HUES6 (cell line): ENCODE results near the gene AANAT.

Experiments
- H3K27ac ChIP-seq: 2 replicates; pipeline ENCODE4 v1.7.0; 2013; ENCODE audit warnings: low read depth, mild to moderate bottlenecking, low read length, inconsistent platforms
- H3K27me3 ChIP-seq: 2 replicates; pipeline ENCODE4 v1.6.1; 2013; ENCODE audit warnings: low read length; ENCODE audit not compliant: control insufficient read depth, insufficient read depth
- H3K36me3 ChIP-seq: 2 replicates; pipeline ENCODE4 v1.6.1; 2013; ENCODE audit warnings: low read length; ENCODE audit not compliant: control insufficient read depth, insufficient read depth
- H3K4me1 ChIP-seq: 2 replicates; pipeline ENCODE4 v1.6.1; 2013; ENCODE audit warnings: low read length; ENCODE audit not compliant: control insufficient read depth, insufficient read depth
- H3K4me3 ChIP-seq: 2 replicates; pipeline ENCODE4 v1.5.1; 2013; ENCODE audit warnings: low read depth, low read length
- H3K9ac ChIP-seq: one replicate; pipeline ENCODE4 v1.6.1; 2013; ENCODE audit warnings: mild to moderate bottlenecking, low read length
- H3K9me3 ChIP-seq: 2 replicates; pipeline ENCODE4 v1.6.1; 2013; ENCODE audit warnings: low read depth, low read length; ENCODE audit not compliant: control insufficient read depth, insufficient read depth

The AANAT gene

GRCh38 chr17:76492123-76492988 is 25.0 kb downstream of the AANAT start:
- Histone ChIP-seq H3K27me3 (no peaks in the 10 kb centered on the region), H3K36me3 (no peaks in the 10 kb centered on the region), H3K9ac (no peak overlapping the region), H3K27ac (no peak overlapping the region), H3K4me3 (no peak overlapping the region), H3K4me1 (peaks cover 20% of the 10 kb centered on the region), H3K9me3 (no peaks in the 10 kb centered on the region)

- H3K4me1 ChIP-seq: peaks cover 27% of the 10 kb centered on the region
- H3K9ac ChIP-seq: no peak overlapping the region
- H3K36me3 ChIP-seq: no peaks in the 10 kb centered on the region
- no peak overlapping the region for H3K4me3 ChIP-seq
- no peaks in the 10 kb centered on the region for H3K27me3 ChIP-seq
- H3K27ac ChIP-seq: no peak overlapping the region
- H3K9me3 ChIP-seq: no peaks in the 10 kb centered on the region
These were observed 25.6 kb downstream of the AANAT start for GRCh38 chr17:76492989-76493501.

- no peaks in the 10 kb centered on the region for H3K36me3 ChIP-seq
- no peaks in the 10 kb centered on the region for H3K27me3 ChIP-seq
- no peak overlapping the region for H3K27ac ChIP-seq
- H3K4me1 ChIP-seq: peaks cover 33% of the 10 kb centered on the region
- no peak overlapping the region for H3K4me3 ChIP-seq
- H3K9me3 ChIP-seq: no peaks in the 10 kb centered on the region
- H3K9ac ChIP-seq: no peak overlapping the region
These were observed 26.2 kb downstream of the AANAT start for GRCh38 chr17:76493505-76494167.

- H3K9ac ChIP-seq: no peak overlapping the region
- H3K27me3 ChIP-seq: peaks cover 5% of the 10 kb centered on the region; the same call in 1 of the 2 replicates
- no peak overlapping the region for H3K27ac ChIP-seq
- H3K4me3 ChIP-seq: no peak overlapping the region
- H3K9me3 ChIP-seq: no peaks in the 10 kb centered on the region
- peaks cover 51% of the 10 kb centered on the region for H3K4me1 ChIP-seq
- H3K36me3 ChIP-seq: no peaks in the 10 kb centered on the region
These were observed 28.4 kb downstream of the AANAT start for GRCh38 chr17:76495663-76496400.

- peaks cover 5% of the 10 kb centered on the region; the same call in 1 of the 2 replicates for H3K27me3 ChIP-seq
- H3K4me1 ChIP-seq: peaks cover 52% of the 10 kb centered on the region
- H3K27ac ChIP-seq: no peak overlapping the region
- no peak overlapping the region for H3K4me3 ChIP-seq
- no peaks in the 10 kb centered on the region for H3K36me3 ChIP-seq
- no peaks in the 10 kb centered on the region for H3K9me3 ChIP-seq
- H3K9ac ChIP-seq: no peak overlapping the region
These were observed 29.1 kb downstream of the AANAT start for GRCh38 chr17:76496464-76496863.

GRCh38 chr17:76497699-76497978 is 30.2 kb downstream of the AANAT start:
- H3K4me1 ChIP-seq: peaks cover 57% of the 10 kb centered on the region
- peaks cover 5% of the 10 kb centered on the region; the same call in 1 of the 2 replicates for H3K27me3 ChIP-seq
- H3K9me3 ChIP-seq: no peaks in the 10 kb centered on the region
- no peaks in the 10 kb centered on the region for H3K36me3 ChIP-seq
- no peak overlapping the region for H3K27ac ChIP-seq
- no peak overlapping the region for H3K9ac ChIP-seq
- no peak overlapping the region for H3K4me3 ChIP-seq

GRCh38 chr17:76497979-76498875 is 30.8 kb downstream of the AANAT start:
- Histone ChIP-seq H3K4me1 (peaks cover 51% of the 10 kb centered on the region), H3K9me3 (no peaks in the 10 kb centered on the region), H3K27ac (no peak overlapping the region), H3K36me3 (no peaks in the 10 kb centered on the region), H3K4me3 (peak overlapping the region; percentile 12; the same call in 1 of the 2 replicates), H3K27me3 (peaks cover 5% of the 10 kb centered on the region; the same call in 1 of the 2 replicates), H3K9ac (no peak overlapping the region)

- Histone ChIP-seq H3K4me1 (peaks cover 46% of the 10 kb centered on the region), H3K27ac (no peak overlapping the region), H3K36me3 (no peaks in the 10 kb centered on the region), H3K27me3 (peaks cover 5% of the 10 kb centered on the region; the same call in 1 of the 2 replicates), H3K9ac (no peak overlapping the region), H3K9me3 (no peaks in the 10 kb centered on the region), H3K4me3 (peak overlapping the region; percentile 12; the same call in 1 of the 2 replicates)
These were observed 31.5 kb downstream of the AANAT start for GRCh38 chr17:76498876-76499251.

- Histone ChIP-seq H3K27me3 (peaks cover 5% of the 10 kb centered on the region; the same call in 1 of the 2 replicates), H3K4me3 (peak overlapping the region; percentile 87; the same call in 1 of the 2 replicates), H3K4me1 (peaks cover 46% of the 10 kb centered on the region), H3K9me3 (no peaks in the 10 kb centered on the region), H3K9ac (no peak overlapping the region), H3K27ac (no peak overlapping the region), H3K36me3 (no peaks in the 10 kb centered on the region)
These were observed 31.9 kb downstream of the AANAT start for GRCh38 chr17:76499267-76499667.

- Histone ChIP-seq H3K4me3 (peak overlapping the region; percentile 87), H3K9me3 (no peaks in the 10 kb centered on the region), H3K27ac (no peak overlapping the region), H3K27me3 (peaks cover 5% of the 10 kb centered on the region; the same call in 1 of the 2 replicates), H3K4me1 (peaks cover 46% of the 10 kb centered on the region), H3K9ac (peak overlapping the region; percentile 74), H3K36me3 (no peaks in the 10 kb centered on the region)
These were observed 32.8 kb downstream of the AANAT start for GRCh38 chr17:76500074-76500746.
